SK-N-SH treated with all-trans-retinoic acid at 6 μM for 48 hours (cell line): Measurements from ENCODE around the gene RBPJ.

Experiments used
- ATAC-seq: fragments of 200-7000 bp; cut with Tn5 transposase; 3 replicates; pipeline ENCODE4 v1.9.1; 2020; ENCODE audit warnings: mild to moderate bottlenecking, moderate library complexity
- ARNTL ChIP-seq: fragments of 450-650 bp; formaldehyde crosslinking; IDR thresholded peaks from 2 replicates; pipeline ENCODE4 v1.5.0; 2020; ENCODE audit warnings: low read depth, mild to moderate bottlenecking, moderate library complexity, borderline replicate concordance
- BACH2 ChIP-seq: fragments of 250-450 bp; sonication (Bioruptor Pico); IDR thresholded peaks from 2 replicates; pipeline ENCODE4 v1.9.0; 2021; ENCODE audit warnings: mild to moderate bottlenecking, borderline replicate concordance
- CSDC2 ChIP-seq: fragments of 250-450 bp; sonication (Bioruptor Pico); IDR thresholded peaks from 2 replicates; pipeline ENCODE4 v1.5.0; 2020; ENCODE audit warnings: mild to moderate bottlenecking, moderate library complexity
- ESRRG ChIP-seq: fragments of 250-450 bp; sonication (Bioruptor Pico); IDR thresholded peaks from 2 replicates; pipeline ENCODE4 v1.6.1; 2021; ENCODE audit warnings: mild to moderate bottlenecking
- GLIS3 ChIP-seq: fragments of 250-450 bp; sonication (Bioruptor Pico); IDR thresholded peaks from 2 replicates; pipeline ENCODE4 v1.5.0; 2020; ENCODE audit warnings: mild to moderate bottlenecking, moderate library complexity
- ISL1 ChIP-seq: fragments of 250-450 bp; sonication (Bioruptor Pico); IDR thresholded peaks from 2 replicates; pipeline ENCODE4 v2.1.2; 2022; ENCODE audit warnings: mild to moderate bottlenecking, moderate library complexity
- OSR1 ChIP-seq: fragments of 250-450 bp; sonication (Bioruptor Pico); IDR thresholded peaks from 2 replicates; pipeline ENCODE4 v1.8.0; 2022; ENCODE audit warnings: moderate library complexity, mild to moderate bottlenecking, inconsistent platforms
- POU6F1 ChIP-seq: fragments of 250-450 bp; sonication (Bioruptor Pico); IDR thresholded peaks from 2 replicates; pipeline ENCODE4 v1.8.0; 2021; ENCODE audit warnings: low read depth, mild to moderate bottlenecking, moderate library complexity, borderline replicate concordance
- PPARA ChIP-seq: fragments of 250-450 bp; sonication (Bioruptor Pico); IDR thresholded peaks from 2 replicates; pipeline ENCODE4 v1.5.0; 2020; ENCODE audit warnings: mild to moderate bottlenecking, borderline replicate concordance
- RARB ChIP-seq: fragments of 250-450 bp; sonication (Bioruptor Pico); IDR thresholded peaks from 2 replicates; pipeline ENCODE4 v1.8.0; 2021; ENCODE audit warnings: mild to moderate bottlenecking, moderate library complexity
- TCF4 ChIP-seq: fragments of 250-450 bp; sonication (Bioruptor Pico); IDR thresholded peaks from 2 replicates; pipeline ENCODE4 v1.8.0; 2021; ENCODE audit warnings: mild to moderate bottlenecking, moderate library complexity, borderline replicate concordance
- TOX ChIP-seq: fragments of 250-450 bp; sonication (Bioruptor Pico); IDR thresholded peaks from 2 replicates; pipeline ENCODE4 v1.8.0; 2021; ENCODE audit warnings: mild to moderate bottlenecking, moderate library complexity, borderline replicate concordance
- ZC3H10 ChIP-seq: fragments of 250-450 bp; sonication (Bioruptor Pico); IDR thresholded peaks from 2 replicates; pipeline ENCODE4 v1.5.1; 2021; ENCODE audit warnings: mild to moderate bottlenecking, moderate library complexity
- ZFP3 ChIP-seq: fragments of 250-450 bp; sonication (Bioruptor Pico); IDR thresholded peaks from 2 replicates; pipeline ENCODE4 v1.5.0; 2020; ENCODE audit warnings: mild to moderate bottlenecking, moderate library complexity
- ZFP30 ChIP-seq: fragments of 450-650 bp; formaldehyde crosslinking; IDR thresholded peaks from 2 replicates; pipeline ENCODE4 v1.5.0; 2022; ENCODE audit warnings: mild to moderate bottlenecking, moderate library complexity
- ZNF565 ChIP-seq: fragments of 450-650 bp; formaldehyde crosslinking; conservative IDR thresholded peaks from 2 replicates; pipeline ENCODE4 v1.5.0; 2020; ENCODE audit warnings: low read depth, mild to moderate bottlenecking, moderate library complexity
- ZNF70 ChIP-seq: fragments of 450-650 bp; formaldehyde crosslinking; IDR thresholded peaks from 2 replicates; pipeline ENCODE4 v1.5.0; 2020; ENCODE audit warnings: mild to moderate bottlenecking, moderate library complexity
- ZNF8 ChIP-seq: fragments of 450-650 bp; formaldehyde crosslinking; IDR thresholded peaks from 2 replicates; pipeline ENCODE4 v1.5.0; 2020; ENCODE audit warnings: mild to moderate bottlenecking, moderate library complexity
- TF ChIP-seq, protein P1 (sequence below): fragments of 250-450 bp; sonication (Bioruptor Pico); IDR thresholded peaks from 2 replicates; pipeline ENCODE4 v1.5.1; 2020; ENCODE audit warnings: low read depth, mild to moderate bottlenecking, moderate library complexity
- TF ChIP-seq, protein P2 (sequence below): fragments of 250-450 bp; sonication (Bioruptor Pico); IDR thresholded peaks from 2 replicates; pipeline ENCODE4 v1.8.0; 2020; ENCODE audit warnings: mild to moderate bottlenecking, moderate library complexity, borderline replicate concordance

RBPJ gene

DNA sequence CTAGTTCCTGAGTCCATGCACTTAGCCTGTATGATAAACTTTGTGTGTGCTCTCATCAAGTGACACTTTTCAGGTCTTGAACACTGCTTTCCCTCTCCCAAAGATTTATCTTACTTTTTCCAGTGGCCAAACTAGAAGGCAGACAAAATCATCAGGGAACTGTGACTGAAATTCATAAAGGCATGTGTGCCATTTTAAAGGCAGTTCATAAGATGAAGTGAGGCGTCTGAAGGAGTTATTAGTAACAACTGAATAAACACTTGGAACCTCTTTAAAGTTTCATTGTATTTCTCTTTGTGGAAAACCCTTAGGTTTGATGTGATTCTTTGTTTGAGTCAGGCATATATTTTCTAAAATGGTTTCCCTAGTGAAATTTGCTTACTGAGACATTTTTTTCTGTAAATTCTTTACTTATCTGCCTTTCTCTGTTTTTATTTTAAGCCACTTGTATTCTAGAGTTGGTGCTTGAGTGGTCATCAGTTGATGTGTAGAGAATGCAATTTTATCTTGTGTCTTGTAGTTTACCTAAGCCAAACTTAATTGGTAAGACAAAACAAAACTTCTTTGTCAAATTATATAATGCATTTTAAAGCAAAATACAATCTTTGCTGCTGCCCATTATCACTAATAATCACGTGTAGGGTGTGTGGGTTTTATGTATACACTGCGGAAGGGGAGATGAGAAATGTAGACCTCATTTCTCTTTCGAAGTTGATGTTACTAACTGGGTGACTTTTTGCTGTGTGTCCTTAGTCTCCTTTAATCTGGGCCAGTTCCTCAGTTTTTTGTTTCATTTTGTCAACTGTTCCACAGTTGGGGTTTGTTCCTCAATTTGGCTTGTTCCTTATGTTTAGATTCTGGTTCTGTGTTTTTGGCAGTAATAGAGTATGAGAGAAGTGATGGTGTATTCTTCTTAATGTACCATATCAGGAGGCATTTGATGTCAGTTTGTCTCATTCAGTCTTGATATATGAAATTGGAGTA, 56.8 kb downstream of the RBPJ start:
- TF ChIP-seq CSDC2 (CRISPR knock-in tag) (no peak), PPARA (CRISPR knock-in tag) (no peak), BACH2 (CRISPR knock-in tag) (no peak), ISL1 (CRISPR knock-in tag) (no peak)
- no peak for ATAC-seq

GRCh38 chr4:26379837-26380236, 59.0 kb downstream of the RBPJ start:
- no peak for TF ChIP-seq ARNTL
- no peak for TF ChIP-seq CSDC2 (CRISPR knock-in tag)
- TF ChIP-seq, protein P1, sequence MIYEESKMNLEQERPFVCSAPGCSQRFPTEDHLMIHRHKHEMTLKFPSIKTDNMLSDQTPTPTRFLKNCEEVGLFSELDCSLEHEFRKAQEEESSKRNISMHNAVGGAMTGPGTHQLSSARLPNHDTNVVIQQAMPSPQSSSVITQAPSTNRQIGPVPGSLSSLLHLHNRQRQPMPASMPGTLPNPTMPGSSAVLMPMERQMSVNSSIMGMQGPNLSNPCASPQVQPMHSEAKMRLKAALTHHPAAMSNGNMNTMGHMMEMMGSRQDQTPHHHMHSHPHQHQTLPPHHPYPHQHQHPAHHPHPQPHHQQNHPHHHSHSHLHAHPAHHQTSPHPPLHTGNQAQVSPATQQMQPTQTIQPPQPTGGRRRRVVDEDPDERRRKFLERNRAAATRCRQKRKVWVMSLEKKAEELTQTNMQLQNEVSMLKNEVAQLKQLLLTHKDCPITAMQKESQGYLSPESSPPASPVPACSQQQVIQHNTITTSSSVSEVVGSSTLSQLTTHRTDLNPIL (CRISPR knock-in tag) = no peak
- no peak for TF ChIP-seq PPARA (CRISPR knock-in tag)
- TF ChIP-seq RARB (CRISPR knock-in tag) = no peak
- TF ChIP-seq TCF4 (CRISPR knock-in tag) = no peak
- TF ChIP-seq ISL1 (CRISPR knock-in tag) = no peak
- no peak for TF ChIP-seq OSR1 (CRISPR knock-in tag)
- no peak for TF ChIP-seq ZFP3 (CRISPR knock-in tag)
- TF ChIP-seq POU6F1 = no peak
- no peak for TF ChIP-seq GLIS3 (CRISPR knock-in tag)
- TF ChIP-seq ZNF565 = no peak
- no peak for TF ChIP-seq ZNF70 (CRISPR knock-in tag)
- no peak for TF ChIP-seq ZFP30 (CRISPR knock-in tag)
- TF ChIP-seq ZC3H10 = no peak
- TF ChIP-seq, all 23 proteins: peak for 0
- ATAC-seq = no peak

GRCh38 chr4:26380740-26381139, 59.9 kb downstream of the RBPJ start:
- TF ChIP-seq ZNF8 (no peak), ISL1 (CRISPR knock-in tag) (no peak), POU6F1 (no peak), ZFP3 (CRISPR knock-in tag) (no peak), OSR1 (CRISPR knock-in tag) (no peak), PPARA (CRISPR knock-in tag) (no peak), TOX (CRISPR knock-in tag) (no peak), ZNF70 (CRISPR knock-in tag) (no peak), ZFP30 (CRISPR knock-in tag) (no peak), ESRRG (no peak)
- TF ChIP-seq, protein P1 (CRISPR knock-in tag) = no peak
- TF ChIP-seq, protein P2, sequence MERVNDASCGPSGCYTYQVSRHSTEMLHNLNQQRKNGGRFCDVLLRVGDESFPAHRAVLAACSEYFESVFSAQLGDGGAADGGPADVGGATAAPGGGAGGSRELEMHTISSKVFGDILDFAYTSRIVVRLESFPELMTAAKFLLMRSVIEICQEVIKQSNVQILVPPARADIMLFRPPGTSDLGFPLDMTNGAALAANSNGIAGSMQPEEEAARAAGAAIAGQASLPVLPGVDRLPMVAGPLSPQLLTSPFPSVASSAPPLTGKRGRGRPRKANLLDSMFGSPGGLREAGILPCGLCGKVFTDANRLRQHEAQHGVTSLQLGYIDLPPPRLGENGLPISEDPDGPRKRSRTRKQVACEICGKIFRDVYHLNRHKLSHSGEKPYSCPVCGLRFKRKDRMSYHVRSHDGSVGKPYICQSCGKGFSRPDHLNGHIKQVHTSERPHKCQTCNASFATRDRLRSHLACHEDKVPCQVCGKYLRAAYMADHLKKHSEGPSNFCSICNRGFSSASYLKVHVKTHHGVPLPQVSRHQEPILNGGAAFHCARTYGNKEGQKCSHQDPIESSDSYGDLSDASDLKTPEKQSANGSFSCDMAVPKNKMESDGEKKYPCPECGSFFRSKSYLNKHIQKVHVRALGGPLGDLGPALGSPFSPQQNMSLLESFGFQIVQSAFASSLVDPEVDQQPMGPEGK = no peak
- ATAC-seq = no peak
